Choroid plexus epithelial cell (primary cell): ENCODE results near the gene KDM2B.

Source experiments
- DNase-seq: peaks from one replicate; pipeline ENCODE4 v3.0.0-alpha.2; 2010; ENCODE audit warnings: low read depth
- H3K4me3 ChIP-seq: 2 replicates; pipeline ENCODE4 v1.5.1; 2011; ENCODE audit warnings: low read depth, mild to moderate bottlenecking, control low read depth, low read length, moderate library complexity
- CTCF ChIP-seq: conservative IDR thresholded peaks from 2 replicates; pipeline ENCODE4 v1.5.1; 2011; ENCODE audit warnings: low read depth, mild to moderate bottlenecking, control low read depth, inconsistent platforms, low read length, moderate library complexity

KDM2B gene

DNA sequence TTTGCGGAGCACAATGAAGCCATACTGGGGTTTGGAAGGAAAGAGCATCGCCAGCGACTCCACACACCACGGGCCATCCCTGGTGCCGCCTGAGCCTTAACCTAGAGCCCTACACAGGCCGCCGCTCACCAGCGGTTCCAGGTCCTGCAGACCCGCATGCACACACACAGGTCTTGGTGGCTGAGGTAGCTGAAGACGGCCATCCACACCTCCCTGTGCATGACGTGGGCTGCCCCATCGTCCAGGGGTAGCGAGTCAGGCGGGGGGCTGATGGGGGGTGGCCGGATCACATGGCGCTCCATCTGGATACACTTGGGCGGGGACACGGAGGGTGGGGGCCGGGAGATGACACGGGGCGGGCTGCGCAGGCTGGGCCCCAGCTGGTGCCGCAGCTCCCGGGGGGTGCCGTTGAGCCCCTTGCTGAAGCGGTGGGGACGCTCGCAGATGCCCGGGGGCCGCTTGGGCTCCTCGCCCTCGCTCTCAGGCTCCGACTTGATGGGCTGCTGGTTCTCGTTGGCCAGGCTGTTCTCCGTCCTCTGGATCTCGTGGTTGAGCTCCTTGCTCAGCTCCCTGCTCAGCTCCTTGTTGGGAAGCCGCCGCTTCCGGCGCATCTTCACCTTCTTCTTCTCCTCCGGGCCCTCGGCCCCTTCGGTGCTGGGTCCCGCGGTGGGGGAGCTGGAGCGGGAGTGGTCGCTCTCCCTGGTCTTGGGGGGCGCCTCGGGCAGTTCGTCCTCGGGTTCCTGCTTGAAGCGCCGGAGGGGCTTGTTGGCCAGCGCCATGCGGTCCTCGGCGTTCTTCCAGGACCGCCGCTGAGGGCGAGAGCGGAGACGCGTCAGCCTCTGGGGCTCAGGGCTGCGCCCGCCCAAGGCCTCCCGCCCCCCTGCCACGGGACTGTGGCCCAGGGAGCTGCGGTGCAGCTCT lies 138.5 kb downstream of the KDM2B start:
- H3K4me3 ChIP-seq = no peak overlapping the region
- no peak for DNase-seq
- TF ChIP-seq CTCF = no peak

DNA sequence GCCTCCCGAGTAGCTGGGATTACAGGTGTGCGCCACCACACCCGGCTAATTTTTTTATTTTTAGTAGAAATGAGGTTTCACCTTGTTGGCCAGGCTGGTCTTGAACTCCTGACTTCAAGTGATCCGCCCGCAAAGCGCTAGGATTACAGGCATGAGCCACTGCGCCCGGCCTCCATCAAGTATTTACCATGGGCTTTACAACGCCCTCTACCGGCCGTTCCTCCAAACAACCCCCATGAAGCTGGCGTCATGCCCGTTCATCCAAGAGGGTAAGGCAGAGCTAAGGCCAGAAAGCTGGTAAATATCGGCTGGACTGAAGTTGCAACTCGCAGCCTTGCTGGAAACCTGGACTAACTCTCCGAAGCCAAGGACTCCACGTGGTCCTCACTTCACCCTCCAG lies 139.3 kb downstream of the KDM2B start:
- TF ChIP-seq CTCF = no peak
- DNase-seq = no peak

GRCh38 chr12:121440768-121441167 lies 140.1 kb downstream of the KDM2B start:
- no peak overlapping the region for H3K4me3 ChIP-seq
- TF ChIP-seq CTCF = no peak
- no peak for DNase-seq

More for the DNA sequence above, 139.3 kb downstream of the KDM2B start:
- no peak overlapping the region for H3K4me3 ChIP-seq

DNA sequence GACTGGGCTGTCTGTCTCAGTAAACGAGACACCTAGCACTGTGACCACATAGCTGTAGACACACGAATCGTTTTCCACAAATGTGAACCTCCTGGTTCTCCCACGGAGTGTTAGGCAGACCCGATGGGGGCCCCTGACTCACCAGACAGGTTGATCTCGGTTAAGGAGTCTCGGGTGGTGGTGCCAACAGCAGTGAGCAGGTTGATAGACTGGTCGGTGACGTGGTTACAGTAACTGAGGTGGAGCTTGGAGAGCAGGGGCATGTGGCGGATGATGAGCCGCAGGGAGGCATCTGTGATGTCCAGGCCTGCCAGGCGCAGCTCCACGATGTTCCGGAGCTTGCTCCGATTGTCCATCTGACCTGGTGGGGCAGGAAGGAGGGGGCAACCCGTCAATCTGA lies 141.1 kb downstream of the KDM2B start:
- H3K4me3 ChIP-seq = no peak overlapping the region
- DNase-seq = no peak
- TF ChIP-seq CTCF = no peak

- DNase-seq = no peak
- TF ChIP-seq CTCF = no peak
Measured at GRCh38 chr12:121438905-121439304, 141.9 kb downstream of the KDM2B start.

GRCh38 chr12:121436706-121437105 lies 144.1 kb downstream of the KDM2B start:
- TF ChIP-seq CTCF = no peak
- no peak overlapping the region for H3K4me3 ChIP-seq
- DNase-seq = no peak

More at GRCh38 chr12:121438905-121439304, 141.9 kb downstream of the KDM2B start:
- H3K4me3 ChIP-seq = no peak overlapping the region

GRCh38 chr12:121432740-121433480 lies 147.9 kb downstream of the KDM2B start:
- DNase-seq = no peak
- no peak for TF ChIP-seq CTCF

More at GRCh38 chr12:121432740-121433480, 147.9 kb downstream of the KDM2B start:
- no peak overlapping the region for H3K4me3 ChIP-seq
